GM12878 (cell line): ENCODE measurements around the gene ZNF423. TPM values are rescaled to one million over a fixed set of nuclear protein-coding genes. Genes with fewer than 3 reads are reported as not detected.

Experiments used
- ATAC-seq: fragments of 200-7000 bp; cut with Tn5 transposase; 3 replicates; pipeline ENCODE4 v1.9.1; 2020; ENCODE audit warnings: mild to moderate bottlenecking, moderate library complexity
- BruUV-seq: library from RNA; stranded (reverse); fragments of 400-500 nt; replicated peaks from 2 replicates; lab custom pipeline; 2021; lab: Mats Ljungman, UMichigan
- CTCF ChIA-PET: fragments of 300-600 bp; sonication (Branson Sonifier 250); formaldehyde crosslinking; extraction: SDS; loops from one replicate; lab custom pipeline; 2021; ENCODE audit warnings: inconsistent platforms; lab: Yijun Ruan, JAX
- POLR2A ChIA-PET: fragments of 350-600 bp; formaldehyde crosslinking; extraction: SDS; loops from one replicate; lab custom pipeline; 2021; ENCODE audit warnings: inconsistent platforms; lab: Charles Lee
- RAD21 ChIA-PET: fragments of 300-600 bp; sonication (Branson Sonifier 250); formaldehyde crosslinking; loops from one replicate; lab custom pipeline; 2023; ENCODE audit warnings: antibody characterized with exemption; ENCODE audit not compliant: unreplicated experiment; lab: Charles Lee
- SMC1A ChIA-PET: fragments of 300-600 bp; sonication (Branson Sonifier 250); formaldehyde crosslinking; loops from one replicate; lab custom pipeline; 2023; ENCODE audit not compliant: unreplicated experiment, uncharacterized antibody; lab: Charles Lee
- DNase-seq: peaks from one replicate; pipeline ENCODE4 v3.0.0-alpha.2; 2011; ENCODE audit warnings: low read depth, low spot score
- FAIRE-seq: peaks from 3 replicates; lab custom pipeline; 2011; peaks lifted over from hg19 to GRCh38; lab: Jason Lieb, UNC
- H2AFZ ChIP-seq: 2 replicates; pipeline ENCODE4 v1.6.0; 2011; ENCODE audit warnings: low read depth, low read length, control low read depth; ENCODE audit not compliant: control insufficient read depth
- H3K27ac ChIP-seq: 2 replicates; pipeline ENCODE4 v1.5.1; 2011; ENCODE audit warnings: control low read depth; ENCODE audit not compliant: control insufficient read depth, insufficient read depth
- H3K27me3 ChIP-seq, 2 experiments: replicated peaks in 1 of 2; 2 replicates each; pipeline versions ENCODE4 v1.6.0 to v1.6.1; 2011; ENCODE audit warnings: low read length in 1 of 2; ENCODE audit not compliant: control insufficient read depth in 2 of 2, insufficient read depth in 2 of 2
- H3K36me3 ChIP-seq, 2 experiments: 2 replicates each; pipeline ENCODE4 v1.5.1; 2011; ENCODE audit warnings: low read length in 1 of 2; ENCODE audit not compliant: control insufficient read depth in 2 of 2, insufficient read depth in 2 of 2
- H3K4me1 ChIP-seq: 2 replicates; pipeline ENCODE4 v1.6.1; 2011; ENCODE audit warnings: mild to moderate bottlenecking, low read length, moderate library complexity, mixed read lengths; ENCODE audit not compliant: control insufficient read depth, insufficient read depth
- H3K4me2 ChIP-seq: 2 replicates; pipeline ENCODE4 v1.6.0; 2011; ENCODE audit warnings: control low read depth; ENCODE audit not compliant: control insufficient read depth, insufficient read depth
- H3K4me3 ChIP-seq: fragments of 200-600 bp; sonication (generic); 2 replicates; pipeline ENCODE4 v1.5.1; 2016
- H3K79me2 ChIP-seq: 2 replicates; pipeline ENCODE4 v1.6.0; 2011; ENCODE audit warnings: low read length; ENCODE audit not compliant: control insufficient read depth, insufficient read depth
- H3K9ac ChIP-seq: 2 replicates; pipeline ENCODE4 v1.8.0; 2011; ENCODE audit warnings: low read length, control low read depth, mixed read lengths; ENCODE audit not compliant: control insufficient read depth, insufficient read depth
- H3K9me3 ChIP-seq: replicated peaks from 3 replicates; pipeline ENCODE4 v1.5.1; 2011; ENCODE audit warnings: mild to moderate bottlenecking, low read length; ENCODE audit not compliant: control insufficient read depth, insufficient read depth
- H4K20me1 ChIP-seq: 2 replicates; pipeline ENCODE4 v1.6.0; 2011; ENCODE audit not compliant: control insufficient read depth, insufficient read depth
- ATF7 ChIP-seq: fragments of 450-650 bp; IDR thresholded peaks from 2 replicates; pipeline ENCODE4 v1.6.1; 2016; ENCODE audit warnings: low read depth, mild to moderate bottlenecking
- BACH1 ChIP-seq: fragments of 450-650 bp; IDR thresholded peaks from 2 replicates; pipeline ENCODE4 v1.6.1; 2017; ENCODE audit warnings: mild to moderate bottlenecking, borderline replicate concordance
- BMI1 ChIP-seq: fragments of 450-650 bp; IDR thresholded peaks from 2 replicates; pipeline ENCODE4 v1.6.1; 2016; ENCODE audit warnings: mild to moderate bottlenecking, moderate library complexity, borderline replicate concordance
- CBFB ChIP-seq: IDR thresholded peaks from 2 replicates; pipeline ENCODE4 v1.6.1; 2016; ENCODE audit warnings: antibody characterized with exemption, low read depth
- DPF2 ChIP-seq: fragments of 450-650 bp; IDR thresholded peaks from 2 replicates; pipeline ENCODE4 v1.6.1; 2017; ENCODE audit warnings: mild to moderate bottlenecking
- EP300 ChIP-seq, 2 experiments: fragments of 150-350 bp in 1 of 2; IDR thresholded peaks; 2 replicates each; pipeline ENCODE4 v1.6.1; 2011 to 2012; ENCODE audit warnings: low read depth in 2 of 2, low read length in 2 of 2, borderline replicate concordance in 1 of 2, improper control_type of control experiment in 1 of 2, inconsistent platforms in 1 of 2; ENCODE audit not compliant: control insufficient read depth in 1 of 2
- GABPA ChIP-seq: IDR thresholded peaks from 2 replicates; pipeline ENCODE4 v1.6.1; 2014; ENCODE audit warnings: antibody characterized with exemption, low read depth, mild to moderate bottlenecking, inconsistent platforms
- IKZF1 ChIP-seq: fragments of 450-650 bp; conservative IDR thresholded peaks from 2 replicates; pipeline ENCODE4 v1.6.1; 2017; ENCODE audit warnings: antibody characterized with exemption, mild to moderate bottlenecking
- KDM1A ChIP-seq: fragments of 200-600 bp; sonication (generic); IDR thresholded peaks from 2 replicates; pipeline ENCODE4 v1.6.1; 2016; ENCODE audit warnings: borderline replicate concordance
- NFIC ChIP-seq: IDR thresholded peaks from 2 replicates; pipeline ENCODE4 v1.6.1; 2012; ENCODE audit warnings: low read depth, mild to moderate bottlenecking, inconsistent platforms, low read length, moderate library complexity
- NR2F1 ChIP-seq: fragments of 450-650 bp; conservative IDR thresholded peaks from 2 replicates; pipeline ENCODE4 v1.6.1; 2017; ENCODE audit warnings: mild to moderate bottlenecking
- PAX5 ChIP-seq: IDR thresholded peaks from 2 replicates; pipeline ENCODE4 v1.6.1; 2011; ENCODE audit warnings: low read depth, low read length, borderline replicate concordance
- POU2F2 ChIP-seq: IDR thresholded peaks from 3 replicates; pipeline ENCODE4 v1.6.1; 2011; ENCODE audit warnings: low read depth, mild to moderate bottlenecking, low read length, borderline replicate concordance
- RUNX3 ChIP-seq: IDR thresholded peaks from 2 replicates; pipeline ENCODE4 v1.6.1; 2012; ENCODE audit warnings: low read length, inconsistent platforms
- SP1 ChIP-seq: IDR thresholded peaks from one replicate; pipeline ENCODE4 v1.6.1; 2011; ENCODE audit warnings: low read depth, low read length
- TBL1XR1 ChIP-seq: IDR thresholded peaks from 2 replicates; pipeline ENCODE4 v1.6.1; 2012; ENCODE audit warnings: low read depth, low read length, improper control_type of control experiment
- TCF12 ChIP-seq: IDR thresholded peaks from 2 replicates; pipeline ENCODE4 v1.6.1; 2011; ENCODE audit warnings: low read depth, mild to moderate bottlenecking, low read length
- TCF3 ChIP-seq: IDR thresholded peaks from 2 replicates; pipeline ENCODE4 v1.6.1; 2012; ENCODE audit warnings: low read depth, mild to moderate bottlenecking, low read length, borderline replicate concordance; ENCODE audit not compliant: insufficient read depth
- WGBS: methylation state at CpG from one replicate; pipeline ENCODE4 v1.1.6; 2016; ENCODE audit warnings: low lambda C conversion rate; ENCODE audit not compliant: insufficient replicate concordance, insufficient coverage; ENCODE audit errors: missing lambda C conversion rate; 5-methylcytosine and 5-hydroxymethylcytosine counted together
- in situ Hi-C: fragments of 300-500 bp; cut with MboI; formaldehyde crosslinking; loops from 9 replicates; pipeline ENCODE4 v1.14.3; 2018; ENCODE audit warnings: mixed read lengths
- intact Hi-C: fragments of 100-400 bp; cut with micrococcal nuclease; formaldehyde crosslinking; loops from one replicate; pipeline ENCODE4 v1.14.2; 2022; ENCODE audit not compliant: unreplicated experiment
- polyA plus RNA-seq, 11 experiments: library from polyadenylated mRNA; depleted of rRNA in 4 of 11; unstranded in 6 of 11; stranded (reverse) in 5 of 11; fragments of >200 nt; fragmentation: Nextera tagmentation in 4 of 11; fragmentation: Illumina TruSeq in 1 of 11; extraction: Ambion mirVana in 4 of 11; extraction: Trizol in 1 of 11; gene quantifications; 1 replicate in 1 of 11; 2 replicates in 10 of 11; pipeline versions ENCODE4 v1.2.1 to v1.2.3, GENCODE V29; 2011 to 2016; ENCODE audit warnings: inconsistent platforms in 2 of 11, missing spikeins in 2 of 11, low read depth in 1 of 11
- total RNA-seq, 4 experiments: library from RNA; depleted of rRNA in 3 of 4; stranded (reverse); fragments of >200 nt in 3 of 4; fragmentation: Illumina TruSeq in 1 of 4; extraction: Trizol in 1 of 4; gene quantifications; 2 replicates each; pipeline versions ENCODE4 v1.2.1 to v1.2.3, GENCODE V29; 2013 to 2021
- TF ChIP-seq, protein P1 (sequence below): IDR thresholded peaks from 2 replicates; pipeline ENCODE4 v1.6.1; 2011; ENCODE audit warnings: mild to moderate bottlenecking, low read depth, low read length, moderate library complexity; ENCODE audit not compliant: insufficient replicate concordance
- TF ChIP-seq, protein P2 (sequence below): IDR thresholded peaks from 2 replicates; pipeline ENCODE4 v1.6.1; 2012; ENCODE audit warnings: low read depth, low read length, improper control_type of control experiment
- TF ChIP-seq, protein P3 (sequence below): IDR thresholded peaks from 2 replicates; pipeline ENCODE4 v1.6.1; 2011; ENCODE audit warnings: borderline replicate concordance, low read depth, mild to moderate bottlenecking, moderate library complexity, mixed read lengths, low read length; ENCODE audit not compliant: insufficient read depth; ENCODE audit errors: extremely low read length

ZNF423 gene
- total and polyA plus RNA-seq, 10 of the 15 experiments (the other 5 are each of a cell fraction or from before 2014, with no cell fraction given) = 0.03 to 0.64 (median 0.10) TPM

DNA sequence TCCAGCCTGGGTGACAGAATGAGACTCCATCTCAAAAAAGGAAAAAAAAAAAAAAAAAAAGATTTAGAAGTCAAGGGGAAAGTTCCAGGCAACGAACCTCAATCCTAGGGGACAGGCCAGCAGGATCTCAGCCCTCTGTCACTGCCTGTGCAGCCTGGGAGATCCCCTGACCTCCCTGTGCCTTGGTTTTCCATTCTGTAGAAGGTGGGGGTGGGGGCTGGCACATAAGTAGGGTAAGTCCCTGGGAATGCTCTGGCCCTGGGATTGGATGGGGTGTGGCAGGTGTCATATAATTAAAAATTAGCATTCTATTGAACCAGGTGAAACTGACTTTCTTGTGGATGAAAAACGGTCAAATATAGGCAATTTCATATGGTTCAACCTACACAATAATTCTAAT, 391.8 kb downstream of the ZNF423 start (continued):
- TF ChIP-seq, protein P1, sequence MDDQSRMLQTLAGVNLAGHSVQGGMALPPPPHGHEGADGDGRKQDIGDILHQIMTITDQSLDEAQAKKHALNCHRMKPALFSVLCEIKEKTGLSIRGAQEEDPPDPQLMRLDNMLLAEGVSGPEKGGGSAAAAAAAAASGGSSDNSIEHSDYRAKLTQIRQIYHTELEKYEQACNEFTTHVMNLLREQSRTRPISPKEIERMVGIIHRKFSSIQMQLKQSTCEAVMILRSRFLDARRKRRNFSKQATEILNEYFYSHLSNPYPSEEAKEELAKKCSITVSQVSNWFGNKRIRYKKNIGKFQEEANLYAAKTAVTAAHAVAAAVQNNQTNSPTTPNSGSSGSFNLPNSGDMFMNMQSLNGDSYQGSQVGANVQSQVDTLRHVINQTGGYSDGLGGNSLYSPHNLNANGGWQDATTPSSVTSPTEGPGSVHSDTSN = no peak
- TF ChIP-seq IKZF1 = no peak
- TF ChIP-seq, protein P2, sequence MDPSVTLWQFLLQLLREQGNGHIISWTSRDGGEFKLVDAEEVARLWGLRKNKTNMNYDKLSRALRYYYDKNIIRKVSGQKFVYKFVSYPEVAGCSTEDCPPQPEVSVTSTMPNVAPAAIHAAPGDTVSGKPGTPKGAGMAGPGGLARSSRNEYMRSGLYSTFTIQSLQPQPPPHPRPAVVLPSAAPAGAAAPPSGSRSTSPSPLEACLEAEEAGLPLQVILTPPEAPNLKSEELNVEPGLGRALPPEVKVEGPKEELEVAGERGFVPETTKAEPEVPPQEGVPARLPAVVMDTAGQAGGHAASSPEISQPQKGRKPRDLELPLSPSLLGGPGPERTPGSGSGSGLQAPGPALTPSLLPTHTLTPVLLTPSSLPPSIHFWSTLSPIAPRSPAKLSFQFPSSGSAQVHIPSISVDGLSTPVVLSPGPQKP = no peak

DNA sequence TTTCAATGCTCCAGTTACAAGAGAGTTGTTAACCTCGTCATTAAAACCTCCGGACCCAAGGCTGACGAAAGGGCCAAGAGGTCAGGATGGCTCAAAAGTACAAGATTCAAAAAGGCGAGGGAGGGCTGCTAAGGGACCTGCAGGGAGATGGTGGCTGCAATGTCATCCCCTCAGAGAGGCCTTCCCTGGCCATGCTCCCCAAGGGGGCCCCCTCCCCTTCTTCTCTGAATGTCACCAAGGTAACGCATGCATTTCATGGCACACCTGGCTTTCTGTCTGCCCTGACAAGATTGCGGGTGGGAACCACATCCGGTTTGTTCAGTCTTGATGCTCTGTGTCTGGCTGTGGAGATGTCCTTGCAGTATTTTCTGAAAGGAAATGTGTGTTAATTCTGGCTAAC, 392.4 kb downstream of the ZNF423 start:
- Histone ChIP-seq H3K27ac (peak overlapping the region; percentile 26; the same call in 1 of the 2 replicates), H3K9ac (no peak overlapping the region), H3K79me2 (no peaks in the 10 kb centered on the region), H3K36me3 (no peaks in the 10 kb centered on the region), H3K4me1 (peaks cover 15% of the 10 kb centered on the region), H3K27me3 (no peaks in the 10 kb centered on the region), H3K4me2 (peak overlapping the region; percentile 14), H4K20me1 (no peaks in the 10 kb centered on the region), H3K9me3 (no peaks in the 10 kb centered on the region), H3K4me3 (no peak overlapping the region), H2AFZ (no peak overlapping the region)
- ChIA-PET CTCF (interaction anchor here (0.6 kb wide), 1 partner anchor 86 kb away, joined by 3 read pairs; no protein-coding TSS in a partner anchor), RAD21 (no interaction called here), SMC1A (interaction anchor here (0.6 kb wide), 1 partner anchor 136 kb away, joined by 3 read pairs; no protein-coding TSS in a partner anchor), POLR2A (no interaction called here)
- BruUV-seq = no TSS peak
- FAIRE-seq = no peak
- in situ Hi-C loops (no loop called here), intact Hi-C loops (no loop called here)
- 23% methylated on average over 7 of the region's 7 CpGs for WGBS
- peak; percentile 87 for ATAC-seq
- peak; percentile 72 for DNase-seq
- TF ChIP-seq TBL1XR1 = peak; percentile 43; the same call in 1 of the 2 replicates
- no peak for TF ChIP-seq NFIC
- TF ChIP-seq CBFB = peak; percentile 68
- TF ChIP-seq ATF7 = no peak
- peak; percentile 95 for TF ChIP-seq RUNX3
- peak; percentile 77 for TF ChIP-seq NR2F1
- TF ChIP-seq EP300 (IDR thresholded peaks at IDR 0.05; ENCODE audit: borderline replicate concordance in 1 of 2, control insufficient read depth in 1 of 2, low read depth in 2 of 2, low read length in 2 of 2) = peak in 1 of 2 experiments; percentile 29; a peak in 1 of 4 replicates
- TF ChIP-seq PAX5 = peak; percentile 25; the same call in 1 of the 2 replicates
- peak; percentile 61; the same call in 1 of the 3 replicates for TF ChIP-seq POU2F2
- TF ChIP-seq TCF3 = peak; percentile 90
- TF ChIP-seq, protein P3, sequence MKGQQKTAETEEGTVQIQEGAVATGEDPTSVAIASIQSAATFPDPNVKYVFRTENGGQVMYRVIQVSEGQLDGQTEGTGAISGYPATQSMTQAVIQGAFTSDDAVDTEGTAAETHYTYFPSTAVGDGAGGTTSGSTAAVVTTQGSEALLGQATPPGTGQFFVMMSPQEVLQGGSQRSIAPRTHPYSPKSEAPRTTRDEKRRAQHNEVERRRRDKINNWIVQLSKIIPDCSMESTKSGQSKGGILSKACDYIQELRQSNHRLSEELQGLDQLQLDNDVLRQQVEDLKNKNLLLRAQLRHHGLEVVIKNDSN = no peak
- 0 out of 2 replicates have a peak, but pooled peaks have one; percentile 54 for TF ChIP-seq BMI1
- TF ChIP-seq SP1 = peak; percentile 45
- TF ChIP-seq IKZF1 = peak; percentile 31; the same call in 1 of the 2 replicates
- 0 out of 2 replicates have a peak, but pooled peaks have one; percentile 21 for TF ChIP-seq GABPA
- TF ChIP-seq TCF12 = peak; percentile 76; the same call in 1 of the 2 replicates
- peak; percentile 41; the same call in 1 of the 2 replicates for TF ChIP-seq DPF2
- no peak for TF ChIP-seq BACH1
- no peak for TF ChIP-seq KDM1A
